ENCODE data around the gene SFTPB.

GRCh38 chr2:85716346-85716914 lies 48.4 kb upstream of the SFTPB start:
- no peak for TF ChIP-seq CTCF (IDR thresholded peaks at IDR 0.05; ENCODE audit: low read depth, low read length)
- TF ChIP-seq EZH2phosphoT487 (IDR thresholded peaks at IDR 0.05; ENCODE audit: low read depth) = no peak
